Measurements from ENCODE around the gene MRPL14. TPM values are rescaled to one million over a fixed set of nuclear protein-coding genes. Genes with fewer than 3 reads are reported as not detected.

Gene MRPL14
- polyA plus RNA-seq, 1 donor (not counting 4 experiments of a cell fraction or from before 2014, with no cell fraction given), result 136 TPM

DNA sequence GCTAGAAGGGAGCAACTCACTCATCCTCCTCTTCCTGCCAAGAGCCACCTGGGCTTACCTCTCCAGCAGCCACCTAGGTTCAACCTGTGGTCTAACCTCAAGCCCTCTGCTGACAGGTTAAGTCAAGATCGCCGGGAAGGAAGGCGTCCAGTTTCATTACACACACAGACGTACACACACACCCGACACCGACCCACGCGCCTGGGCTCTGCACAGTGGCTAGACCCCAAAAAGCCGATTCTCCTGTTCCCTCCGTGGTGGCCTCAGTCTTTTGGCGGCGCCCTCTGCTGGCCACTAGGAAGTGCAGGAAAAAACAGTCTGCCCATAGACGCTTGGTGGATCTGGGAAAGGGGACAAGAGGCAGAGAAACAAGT lies 52.8 kb downstream of the MRPL14 start:
- peaks cover 36% of the 10 kb centered on the region for H3K4me1 ChIP-seq (ENCODE audit: control insufficient read depth, extremely low read depth, insufficient read depth, low read length)
- no peaks in the 10 kb centered on the region for H4K20me1 ChIP-seq (ENCODE audit: control insufficient read depth, extremely low read depth, insufficient read depth, low read length)
- no peak overlapping the region for H3K4me3 ChIP-seq (ENCODE audit: control insufficient read depth in 2 of 3, extremely low read depth in 1 of 3, insufficient read depth in 2 of 3, low read depth in 1 of 3, low read length in 3 of 3)
- peak overlapping the region; percentile 79 for H3K4me2 ChIP-seq (ENCODE audit: control insufficient read depth, extremely low read depth, insufficient read depth, low read depth, low read length)
- no peak for FAIRE-seq
- no peaks in the 10 kb centered on the region for H3K36me3 ChIP-seq (ENCODE audit: control insufficient read depth in 2 of 2, extremely low read depth in 1 of 2, insufficient read depth in 2 of 2, low read length in 2 of 2)
- H3K9ac ChIP-seq (ENCODE audit: control insufficient read depth, extremely low read depth, insufficient read depth, low read length), result no peak overlapping the region
- TF ChIP-seq EZH2 (IDR thresholded peaks at IDR 0.05; ENCODE audit: low read length), result no peak
- TF ChIP-seq, protein P1, sequence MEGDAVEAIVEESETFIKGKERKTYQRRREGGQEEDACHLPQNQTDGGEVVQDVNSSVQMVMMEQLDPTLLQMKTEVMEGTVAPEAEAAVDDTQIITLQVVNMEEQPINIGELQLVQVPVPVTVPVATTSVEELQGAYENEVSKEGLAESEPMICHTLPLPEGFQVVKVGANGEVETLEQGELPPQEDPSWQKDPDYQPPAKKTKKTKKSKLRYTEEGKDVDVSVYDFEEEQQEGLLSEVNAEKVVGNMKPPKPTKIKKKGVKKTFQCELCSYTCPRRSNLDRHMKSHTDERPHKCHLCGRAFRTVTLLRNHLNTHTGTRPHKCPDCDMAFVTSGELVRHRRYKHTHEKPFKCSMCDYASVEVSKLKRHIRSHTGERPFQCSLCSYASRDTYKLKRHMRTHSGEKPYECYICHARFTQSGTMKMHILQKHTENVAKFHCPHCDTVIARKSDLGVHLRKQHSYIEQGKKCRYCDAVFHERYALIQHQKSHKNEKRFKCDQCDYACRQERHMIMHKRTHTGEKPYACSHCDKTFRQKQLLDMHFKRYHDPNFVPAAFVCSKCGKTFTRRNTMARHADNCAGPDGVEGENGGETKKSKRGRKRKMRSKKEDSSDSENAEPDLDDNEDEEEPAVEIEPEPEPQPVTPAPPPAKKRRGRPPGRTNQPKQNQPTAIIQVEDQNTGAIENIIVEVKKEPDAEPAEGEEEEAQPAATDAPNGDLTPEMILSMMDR (optimal IDR thresholded peaks at IDR 0.05 in 1 of 3, IDR thresholded peaks at IDR 0.05 in 1 of 3, conservative IDR thresholded peaks at IDR 0.05 in 1 of 3; ENCODE audit: extremely low read depth in 1 of 3, insufficient read depth in 2 of 3, low read length in 3 of 3), result peak in 2 of 3 experiments; percentile 91 to 94
- no peak overlapping the region for H3K27ac ChIP-seq (ENCODE audit: control insufficient read depth, insufficient read depth, low read length)
- H3K27me3 ChIP-seq (ENCODE audit: control insufficient read depth, extremely low read depth, insufficient read depth, low read length), result no peaks in the 10 kb centered on the region
- DNase-seq (ENCODE audit: low read depth, low spot score), result no peak
- H3K9me3 ChIP-seq (ENCODE audit: control insufficient read depth, low read depth, low read length), result no peaks in the 10 kb centered on the region
- dilution Hi-C loops (cut with MboI; ENCODE audit: extremely low pct_ligation_motif_present, low sequenced_read_pairs), result no loop called here
- peak overlapping the region; percentile 50 for H2AFZ ChIP-seq (ENCODE audit: control insufficient read depth, low read length)
- H3K9me1 ChIP-seq (ENCODE audit: control insufficient read depth, extremely low read depth, insufficient read depth, low read length), result peaks cover 3% of the 10 kb centered on the region
- H3K79me2 ChIP-seq (ENCODE audit: control insufficient read depth, insufficient read depth, low read length), result no peaks in the 10 kb centered on the region

DNA sequence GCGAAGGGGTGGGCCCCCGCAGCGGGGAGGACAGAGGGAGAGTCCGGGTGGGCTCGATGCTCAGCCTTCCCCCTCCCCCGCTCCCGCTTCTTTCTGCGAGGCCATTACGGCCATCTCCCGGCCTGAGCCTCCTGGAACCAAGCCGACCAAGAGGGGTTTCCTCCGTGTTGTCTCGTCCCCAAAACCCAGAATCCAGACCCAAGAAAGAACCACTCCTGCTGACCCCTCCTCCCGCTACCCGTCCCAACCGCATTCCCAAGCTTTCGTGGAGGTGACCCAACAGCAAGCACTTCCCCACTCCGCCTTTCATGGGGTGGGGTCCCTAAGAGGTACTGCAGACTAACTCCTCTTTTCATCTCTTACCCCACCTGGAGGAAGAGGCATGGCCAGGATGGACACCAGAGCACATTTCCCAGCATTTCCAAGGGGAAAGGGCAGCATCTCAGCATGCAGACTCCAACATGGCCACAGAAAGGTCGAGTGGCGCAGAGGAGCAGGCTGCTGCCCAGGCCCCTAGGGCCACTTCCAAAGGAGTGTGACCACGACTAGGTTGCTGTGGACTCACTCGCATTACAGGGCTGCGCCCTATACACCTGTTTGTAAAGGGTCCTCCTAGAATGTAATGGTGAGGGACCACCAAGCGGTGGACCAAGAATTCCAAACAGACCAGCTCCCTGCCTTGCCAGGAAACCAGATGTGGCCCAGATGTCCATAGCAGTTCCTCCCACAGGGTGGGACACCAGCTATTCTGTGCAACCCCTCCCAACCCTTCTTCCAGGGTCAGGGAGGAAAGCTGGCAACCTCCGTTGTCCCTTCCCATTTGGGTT lies 53.4 kb downstream of the MRPL14 start:
- FAIRE-seq, result no peak
- H3K4me1 ChIP-seq (ENCODE audit: control insufficient read depth, extremely low read depth, insufficient read depth, low read length), result peaks cover 34% of the 10 kb centered on the region

More for the DNA sequence above, 53.4 kb downstream of the MRPL14 start:
- H3K79me2 ChIP-seq (ENCODE audit: control insufficient read depth, insufficient read depth, low read length), result no peaks in the 10 kb centered on the region
- TF ChIP-seq EZH2 (IDR thresholded peaks at IDR 0.05; ENCODE audit: low read length), result no peak
- TF ChIP-seq, protein P1 (optimal IDR thresholded peaks at IDR 0.05 in 1 of 3, IDR thresholded peaks at IDR 0.05 in 1 of 3, conservative IDR thresholded peaks at IDR 0.05 in 1 of 3; ENCODE audit: extremely low read depth in 1 of 3, insufficient read depth in 2 of 3, low read length in 3 of 3), result no peak
- no peaks in the 10 kb centered on the region for H3K9me3 ChIP-seq (ENCODE audit: control insufficient read depth, low read depth, low read length)
- peak overlapping the region; percentile 50 for H2AFZ ChIP-seq (ENCODE audit: control insufficient read depth, low read length)
- no peaks in the 10 kb centered on the region for H3K27me3 ChIP-seq (ENCODE audit: control insufficient read depth, extremely low read depth, insufficient read depth, low read length)
- no peaks in the 10 kb centered on the region for H3K36me3 ChIP-seq (ENCODE audit: control insufficient read depth in 2 of 2, extremely low read depth in 1 of 2, insufficient read depth in 2 of 2, low read length in 2 of 2)
- peak overlapping the region; percentile 6 for H3K9ac ChIP-seq (ENCODE audit: control insufficient read depth, extremely low read depth, insufficient read depth, low read length)
- peak overlapping the region in 1 of 3 experiments; percentile 58 for H3K4me3 ChIP-seq (ENCODE audit: control insufficient read depth in 2 of 3, extremely low read depth in 1 of 3, insufficient read depth in 2 of 3, low read depth in 1 of 3, low read length in 3 of 3)
- no peak overlapping the region for H3K27ac ChIP-seq (ENCODE audit: control insufficient read depth, insufficient read depth, low read length)
- peak overlapping the region; percentile 79 for H3K4me2 ChIP-seq (ENCODE audit: control insufficient read depth, extremely low read depth, insufficient read depth, low read depth, low read length)
- H3K9me1 ChIP-seq (ENCODE audit: control insufficient read depth, extremely low read depth, insufficient read depth, low read length), result peaks cover 3% of the 10 kb centered on the region
- no peak for DNase-seq (ENCODE audit: low read depth, low spot score)
- no peaks in the 10 kb centered on the region for H4K20me1 ChIP-seq (ENCODE audit: control insufficient read depth, extremely low read depth, insufficient read depth, low read length)
- dilution Hi-C loops (cut with MboI; ENCODE audit: extremely low pct_ligation_motif_present, low sequenced_read_pairs), result no loop called here
